Measurements from ENCODE around the gene CRCP.

DNA sequence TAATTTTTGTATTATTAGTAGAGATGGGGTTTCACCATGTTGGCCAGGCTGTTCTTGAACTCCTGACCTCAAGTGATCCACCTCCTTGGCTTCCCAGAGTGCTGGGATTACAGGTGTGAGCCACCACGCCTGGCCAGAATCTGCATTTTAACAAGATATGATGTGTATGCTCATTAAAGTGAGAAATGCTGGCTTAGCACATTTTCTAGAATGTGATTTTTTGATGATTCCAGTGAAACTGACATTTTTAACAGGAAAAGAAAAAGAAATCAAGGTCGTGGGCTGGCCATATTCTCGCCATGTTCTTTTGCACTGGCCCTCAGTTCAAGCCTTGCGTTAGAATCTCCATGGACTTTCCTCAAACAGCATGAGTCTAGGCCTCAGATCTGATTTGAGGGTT is 72.3 kb downstream of the CRCP start:
- no peak for TF ChIP-seq SPI1 (IDR thresholded peaks at IDR 0.05; ENCODE audit: borderline replicate concordance, insufficient read depth, low read depth, low read length)
- no peak for TF ChIP-seq POLR2AphosphoS5 (IDR thresholded peaks at IDR 0.05; ENCODE audit: low read length)
- TF ChIP-seq FOS (IDR thresholded peaks at IDR 0.05; ENCODE audit: borderline replicate concordance, extremely low read depth, insufficient read length) = no peak
- TF ChIP-seq KDM1A (IDR thresholded peaks at IDR 0.05; ENCODE audit: borderline replicate concordance) = no peak
- TF ChIP-seq, protein P1, sequence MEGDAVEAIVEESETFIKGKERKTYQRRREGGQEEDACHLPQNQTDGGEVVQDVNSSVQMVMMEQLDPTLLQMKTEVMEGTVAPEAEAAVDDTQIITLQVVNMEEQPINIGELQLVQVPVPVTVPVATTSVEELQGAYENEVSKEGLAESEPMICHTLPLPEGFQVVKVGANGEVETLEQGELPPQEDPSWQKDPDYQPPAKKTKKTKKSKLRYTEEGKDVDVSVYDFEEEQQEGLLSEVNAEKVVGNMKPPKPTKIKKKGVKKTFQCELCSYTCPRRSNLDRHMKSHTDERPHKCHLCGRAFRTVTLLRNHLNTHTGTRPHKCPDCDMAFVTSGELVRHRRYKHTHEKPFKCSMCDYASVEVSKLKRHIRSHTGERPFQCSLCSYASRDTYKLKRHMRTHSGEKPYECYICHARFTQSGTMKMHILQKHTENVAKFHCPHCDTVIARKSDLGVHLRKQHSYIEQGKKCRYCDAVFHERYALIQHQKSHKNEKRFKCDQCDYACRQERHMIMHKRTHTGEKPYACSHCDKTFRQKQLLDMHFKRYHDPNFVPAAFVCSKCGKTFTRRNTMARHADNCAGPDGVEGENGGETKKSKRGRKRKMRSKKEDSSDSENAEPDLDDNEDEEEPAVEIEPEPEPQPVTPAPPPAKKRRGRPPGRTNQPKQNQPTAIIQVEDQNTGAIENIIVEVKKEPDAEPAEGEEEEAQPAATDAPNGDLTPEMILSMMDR (IDR thresholded peaks at IDR 0.05 in 2 of 3, conservative IDR thresholded peaks at IDR 0.05 in 1 of 3; ENCODE audit: control insufficient read depth in 2 of 3, extremely low read depth in 1 of 3, insufficient read depth in 1 of 3, low read depth in 3 of 3, low read length in 3 of 3) = no peak
- TF ChIP-seq POLR2A (IDR thresholded peaks at IDR 0.05; ENCODE audit: low read depth, low read length) = no peak
- TF ChIP-seq EGR1 (IDR thresholded peaks at IDR 0.05; ENCODE audit: borderline replicate concordance in 1 of 2, low read depth in 2 of 2, low read length in 2 of 2) = no peak
- no peak for TF ChIP-seq NFIC (IDR thresholded peaks at IDR 0.05; ENCODE audit: low read depth, low read length)
- no peak for TF ChIP-seq CREB1 (IDR thresholded peaks at IDR 0.05; ENCODE audit: low read depth)
- no peak for TF ChIP-seq ETV6 (conservative IDR thresholded peaks at IDR 0.05 in 1 of 2, IDR thresholded peaks at IDR 0.05 in 1 of 2; ENCODE audit: borderline replicate concordance in 1 of 2, low read depth in 1 of 2)
